GM12872 (cell line): ENCODE data around the gene PLS1.

ENCODE experiments used
- TF ChIP-seq, protein P1 (sequence below): IDR thresholded peaks from 3 replicates; pipeline ENCODE4 v1.5.1; 2011; ENCODE audit warnings: low read depth, mild to moderate bottlenecking, low read length, moderate library complexity; ENCODE audit not compliant: insufficient read depth

PLS1 gene

DNA sequence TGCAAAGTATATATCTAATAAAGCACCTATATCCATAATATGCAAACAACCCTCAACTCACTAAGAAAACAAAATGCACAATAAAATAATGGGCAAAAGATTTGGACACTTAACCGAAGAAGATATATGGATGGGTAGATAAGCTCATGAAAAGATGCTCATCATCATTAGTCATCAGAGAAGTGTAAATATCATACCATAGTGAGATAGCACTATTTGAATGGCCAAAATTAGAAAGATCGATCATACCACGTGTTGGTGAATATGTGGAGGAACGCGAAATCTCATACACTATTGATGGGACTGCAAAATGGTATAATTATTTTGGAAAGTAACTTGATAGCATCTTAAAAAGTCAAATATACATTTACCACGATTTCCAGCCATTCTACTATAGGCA, 40.5 kb downstream of the PLS1 start:
- TF ChIP-seq, protein P1, sequence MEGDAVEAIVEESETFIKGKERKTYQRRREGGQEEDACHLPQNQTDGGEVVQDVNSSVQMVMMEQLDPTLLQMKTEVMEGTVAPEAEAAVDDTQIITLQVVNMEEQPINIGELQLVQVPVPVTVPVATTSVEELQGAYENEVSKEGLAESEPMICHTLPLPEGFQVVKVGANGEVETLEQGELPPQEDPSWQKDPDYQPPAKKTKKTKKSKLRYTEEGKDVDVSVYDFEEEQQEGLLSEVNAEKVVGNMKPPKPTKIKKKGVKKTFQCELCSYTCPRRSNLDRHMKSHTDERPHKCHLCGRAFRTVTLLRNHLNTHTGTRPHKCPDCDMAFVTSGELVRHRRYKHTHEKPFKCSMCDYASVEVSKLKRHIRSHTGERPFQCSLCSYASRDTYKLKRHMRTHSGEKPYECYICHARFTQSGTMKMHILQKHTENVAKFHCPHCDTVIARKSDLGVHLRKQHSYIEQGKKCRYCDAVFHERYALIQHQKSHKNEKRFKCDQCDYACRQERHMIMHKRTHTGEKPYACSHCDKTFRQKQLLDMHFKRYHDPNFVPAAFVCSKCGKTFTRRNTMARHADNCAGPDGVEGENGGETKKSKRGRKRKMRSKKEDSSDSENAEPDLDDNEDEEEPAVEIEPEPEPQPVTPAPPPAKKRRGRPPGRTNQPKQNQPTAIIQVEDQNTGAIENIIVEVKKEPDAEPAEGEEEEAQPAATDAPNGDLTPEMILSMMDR, result no peak

DNA sequence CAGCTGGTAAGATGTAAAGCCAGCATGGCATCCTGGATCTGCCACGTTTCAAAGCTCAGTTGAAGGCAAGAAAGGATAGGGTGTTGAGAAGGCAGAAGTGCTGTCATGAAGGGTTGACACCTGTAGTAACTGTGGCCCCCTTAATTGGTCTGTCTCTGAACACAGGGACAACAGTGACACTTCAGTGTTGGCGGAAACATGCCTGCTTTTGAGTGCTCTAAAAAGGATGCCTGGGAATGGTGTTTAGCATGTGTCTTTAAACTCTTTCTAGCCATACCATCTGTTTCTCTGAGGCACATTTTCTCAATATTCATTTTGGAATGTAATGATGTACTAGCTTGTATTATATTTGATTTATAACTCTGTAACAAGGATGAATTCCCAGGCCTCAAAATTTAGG, 42.1 kb downstream of the PLS1 start:
- TF ChIP-seq, protein P1, result no peak

DNA sequence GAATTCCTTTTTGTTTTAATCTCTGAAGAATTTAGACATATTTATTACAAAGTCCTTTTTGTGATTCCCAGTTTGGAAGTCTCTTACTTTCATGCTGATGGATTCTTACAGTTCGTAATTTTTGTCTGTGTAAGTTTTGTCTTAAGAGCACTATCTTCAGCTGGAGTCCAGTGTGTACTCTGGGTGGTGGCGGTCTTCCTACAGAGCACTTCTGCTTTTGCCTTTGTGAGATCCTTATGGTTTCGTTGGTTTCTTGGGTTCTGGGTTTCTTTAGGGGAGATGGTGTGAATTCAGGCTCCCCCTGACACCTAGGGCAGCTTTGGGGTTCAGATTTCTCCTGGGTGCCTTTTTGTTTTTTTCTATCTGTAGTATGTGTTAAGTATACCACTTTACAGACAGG, 45.3 kb downstream of the PLS1 start:
- TF ChIP-seq, protein P1, result no peak

DNA sequence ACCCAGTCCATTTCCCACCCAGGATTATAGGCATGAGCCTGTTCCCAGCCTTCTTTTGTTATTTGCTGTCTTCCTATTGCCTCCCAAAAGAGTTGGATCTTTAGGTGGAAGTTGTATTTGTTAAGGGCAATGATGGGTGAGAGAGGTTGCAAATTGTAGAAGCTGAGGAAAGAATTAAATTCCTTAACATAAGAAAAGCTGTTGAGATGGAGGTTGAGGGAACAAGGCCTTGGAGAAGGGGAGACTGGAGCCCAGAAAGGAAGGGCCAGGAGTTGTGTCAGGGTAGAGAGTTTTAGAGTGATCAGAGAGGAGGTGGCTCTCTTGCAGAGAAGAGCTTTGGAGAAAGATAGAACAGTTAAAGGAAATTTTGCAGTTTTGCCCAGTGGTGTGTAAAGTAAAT, 46.8 kb downstream of the PLS1 start:
- TF ChIP-seq, protein P1, result no peak

DNA sequence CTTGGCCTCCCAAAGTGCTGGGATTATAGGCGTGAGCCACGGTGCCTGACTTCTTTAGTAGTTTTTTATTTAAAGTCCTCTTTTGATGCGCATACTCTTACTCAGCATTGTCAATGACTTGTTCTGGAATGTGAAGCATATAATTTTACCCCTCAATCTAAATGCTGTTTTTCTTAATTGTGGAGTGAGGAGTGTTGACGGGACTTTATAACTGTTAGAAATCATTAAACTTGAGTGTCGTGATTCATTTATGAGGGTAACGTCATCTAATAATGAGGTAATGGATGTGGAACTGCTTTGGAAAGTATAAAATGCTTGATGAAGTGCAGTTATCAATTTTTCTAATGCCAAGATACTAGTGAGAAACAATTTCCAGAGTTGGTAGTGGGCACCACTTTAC, 48.3 kb downstream of the PLS1 start:
- TF ChIP-seq, protein P1, result no peak

DNA sequence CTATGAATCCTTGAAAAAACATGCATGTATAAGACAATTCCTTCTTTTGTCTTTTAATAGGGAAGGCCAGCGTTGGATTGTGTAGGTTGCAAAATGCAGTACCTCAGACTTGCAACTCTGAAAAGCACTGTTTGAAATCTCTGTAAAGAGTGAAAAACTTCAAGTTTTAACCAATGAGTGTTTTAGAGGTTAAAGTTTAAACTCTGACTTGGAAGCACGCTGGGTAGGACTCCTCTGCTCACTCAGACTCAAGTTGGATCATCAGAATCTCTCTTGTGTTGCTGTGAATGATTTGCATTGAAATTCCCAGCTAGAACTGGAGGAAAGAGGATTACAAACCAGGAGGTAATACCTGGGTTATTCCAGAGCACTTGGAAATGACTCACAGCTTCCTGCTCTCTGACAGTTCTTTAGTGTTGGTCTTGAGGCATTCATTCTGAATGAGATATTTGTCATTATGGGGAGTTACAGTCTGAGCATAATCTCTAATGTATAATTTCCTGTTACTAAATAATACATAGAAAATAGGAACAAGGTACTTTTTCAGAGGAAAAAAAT, 49.1 kb downstream of the PLS1 start:
- TF ChIP-seq, protein P1, result no peak

DNA sequence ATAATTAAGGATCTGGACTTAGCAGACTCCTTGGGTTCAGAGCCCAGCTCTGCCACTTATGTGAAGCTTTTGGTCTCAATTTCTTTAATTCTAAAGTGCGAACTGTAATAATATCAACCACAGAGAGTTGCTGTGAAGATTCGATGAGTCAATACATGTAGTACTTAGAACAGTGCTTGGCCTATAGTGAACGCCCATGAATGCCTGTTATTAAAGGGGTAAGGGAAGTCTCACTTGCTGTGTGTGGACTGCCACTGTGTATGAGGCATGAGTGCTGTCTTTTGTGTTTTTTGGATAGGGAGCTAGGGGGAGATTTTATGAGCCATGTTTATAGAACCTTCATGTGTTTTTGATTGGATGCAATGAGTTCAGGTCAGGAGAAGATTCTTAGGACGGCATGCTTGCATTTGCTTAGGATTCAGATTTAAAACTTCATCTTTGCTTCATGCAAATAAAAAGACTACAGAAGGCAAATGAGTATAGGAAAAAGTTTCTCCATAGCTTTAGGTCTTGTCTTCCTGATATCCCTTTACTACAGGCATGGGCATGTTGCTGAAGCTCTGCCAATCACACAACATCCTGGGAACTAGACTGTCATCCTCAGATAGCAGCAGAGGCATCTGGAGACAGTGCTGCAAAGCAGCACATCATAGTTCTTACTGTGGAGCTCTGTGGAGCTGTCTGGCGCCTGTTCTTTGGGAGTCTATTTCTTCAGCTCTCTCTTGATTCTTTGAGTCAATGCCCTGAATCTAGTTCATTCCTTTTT, 50.0 kb downstream of the PLS1 start:
- TF ChIP-seq, protein P1, result no peak
